MM.1S (cell line): ENCODE data around the gene MTFR2.

ENCODE experiments used
- DNase-seq: peaks from one replicate; pipeline ENCODE4 v3.0.0-alpha.2; 2015
- H2AFZ ChIP-seq: fragments of 300-600 bp; sonication (generic); 2 replicates; pipeline ENCODE4 v1.6.0; 2016; ENCODE audit warnings: antibody characterized with exemption, low read length
- H3F3A ChIP-seq: fragments of 300-600 bp; sonication (generic); 2 replicates; pipeline ENCODE4 v1.6.1; 2016; ENCODE audit warnings: mild to moderate bottlenecking, antibody characterized with exemption, low read length, moderate library complexity, mixed read lengths; ENCODE audit not compliant: insufficient read depth
- H3K27ac ChIP-seq: fragments of 300-600 bp; sonication (generic); 2 replicates; pipeline ENCODE4 v1.5.1; 2016; ENCODE audit warnings: mild to moderate bottlenecking, low read length
- H3K27me3 ChIP-seq: fragments of 300-600 bp; sonication (generic); replicated peaks from 2 replicates; pipeline ENCODE4 v1.6.0; 2016; ENCODE audit warnings: low read length; ENCODE audit not compliant: insufficient read depth
- H3K36me3 ChIP-seq: fragments of 300-600 bp; sonication (generic); replicated peaks from 2 replicates; pipeline ENCODE4 v1.6.1; 2016; ENCODE audit warnings: mild to moderate bottlenecking, low read length, mixed read lengths; ENCODE audit not compliant: insufficient read depth
- H3K4me1 ChIP-seq: fragments of 300-600 bp; sonication (generic); 2 replicates; pipeline ENCODE4 v1.6.1; 2016; ENCODE audit warnings: low read length, mixed read lengths
- H3K4me2 ChIP-seq: fragments of 300-600 bp; sonication (generic); 2 replicates; pipeline ENCODE4 v1.6.0; 2016; ENCODE audit warnings: low read depth, low read length
- H3K4me3 ChIP-seq: fragments of 300-600 bp; sonication (generic); 2 replicates; pipeline ENCODE4 v1.5.1; 2016; ENCODE audit warnings: low read length, mixed read lengths
- H3K79me2 ChIP-seq: fragments of 300-600 bp; sonication (generic); 2 replicates; pipeline ENCODE4 v1.6.1; 2016; ENCODE audit warnings: mixed run types, low read length, mixed read lengths
- H3K9ac ChIP-seq: fragments of 300-600 bp; sonication (generic); 2 replicates; pipeline ENCODE4 v1.6.1; 2016; ENCODE audit warnings: low read length, mixed read lengths
- H3K9me2 ChIP-seq: fragments of 300-600 bp; sonication (generic); replicated peaks from 2 replicates; pipeline ENCODE4 v1.6.1; 2016; ENCODE audit warnings: mild to moderate bottlenecking, low read length, mixed read lengths; ENCODE audit not compliant: insufficient read depth
- H3K9me3 ChIP-seq: fragments of 300-600 bp; sonication (generic); replicated peaks from 2 replicates; pipeline ENCODE4 v1.6.1; 2016; ENCODE audit warnings: mild to moderate bottlenecking, low read length, mixed read lengths; ENCODE audit not compliant: insufficient read depth
- H4K20me1 ChIP-seq: fragments of 300-600 bp; sonication (generic); 2 replicates; pipeline ENCODE4 v1.6.1; 2016; ENCODE audit warnings: mild to moderate bottlenecking, low read length, moderate library complexity, mixed read lengths; ENCODE audit not compliant: insufficient read depth
- CTCF ChIP-seq: fragments of 300-600 bp; sonication (generic); IDR thresholded peaks from 2 replicates; pipeline ENCODE4 v1.5.1; 2016; ENCODE audit warnings: antibody characterized with exemption, low read length, mixed read lengths
- EZH2 ChIP-seq: fragments of 300-600 bp; sonication (generic); optimal IDR thresholded peaks from 2 replicates; pipeline ENCODE3; 2017; ENCODE audit warnings: low read depth, mild to moderate bottlenecking, antibody characterized with exemption, low read length, mixed read lengths
- EZH2phosphoT487 ChIP-seq: fragments of 300-600 bp; sonication (generic); IDR thresholded peaks from 2 replicates; pipeline ENCODE4 v1.6.1; 2018; ENCODE audit warnings: antibody characterized with exemption, low read length

The MTFR2 gene

GRCh38 chr6:136249811-136250685, at the start of gene MTFR2:
Gene MTFR2, minus strand, starts transcription at chr6:136250311. Its CDS starts 1,212 bp downstream, at chr6:136249099.
- Histone ChIP-seq H3K27me3 (no peaks in the 10 kb centered on the region), H3K79me2 (peaks cover 33% of the 10 kb centered on the region), H4K20me1 (no peaks in the 10 kb centered on the region), H2AFZ (peak within 1 kb of the TSS; percentile 94), H3K4me3 (peak within 1 kb of the TSS; percentile 99), H3K4me2 (peak within 1 kb of the TSS; percentile 89), H3K27ac (peak within 1 kb of the TSS; percentile 40; the same call in 1 of the 2 replicates), H3K36me3 (no peaks in the 10 kb centered on the region), H3K4me1 (peaks cover 5% of the 10 kb centered on the region; the same call in 1 of the 2 replicates), H3K9ac (peak within 1 kb of the TSS; percentile 77), H3K9me3 (no peaks in the 10 kb centered on the region), H3K9me2 (no peaks in the 10 kb centered on the region), H3F3A (peaks cover 14% of the 10 kb centered on the region)
- peak; percentile 99 for DNase-seq
- no peak for TF ChIP-seq CTCF

- no peaks in the 10 kb centered on the region for H3K79me2 ChIP-seq
- H3F3A ChIP-seq = peaks cover 15% of the 10 kb centered on the region
- no peaks in the 10 kb centered on the region for H3K9me3 ChIP-seq
- DNase-seq = no peak
- no peak overlapping the region for H3K9ac ChIP-seq
- no peaks in the 10 kb centered on the region for H4K20me1 ChIP-seq
- H2AFZ ChIP-seq = no peak overlapping the region
- H3K27me3 ChIP-seq = no peaks in the 10 kb centered on the region
- TF ChIP-seq CTCF = no peak
- TF ChIP-seq EZH2phosphoT487 = no peak
- TF ChIP-seq EZH2 = no peak
- H3K9me2 ChIP-seq = no peaks in the 10 kb centered on the region
- no peak overlapping the region for H3K4me3 ChIP-seq
- no peak overlapping the region for H3K27ac ChIP-seq
- H3K4me1 ChIP-seq = peaks cover 8% of the 10 kb centered on the region
- no peaks in the 10 kb centered on the region for H3K36me3 ChIP-seq
- no peak overlapping the region for H3K4me2 ChIP-seq
These were observed 44.5 kb upstream of the MTFR2 start for GRCh38 chr6:136294621-136295020.

GRCh38 chr6:136290410-136291010, 40.4 kb upstream of the MTFR2 start:
- peak overlapping the region; percentile 85 for H2AFZ ChIP-seq
- H3K79me2 ChIP-seq = peaks cover 41% of the 10 kb centered on the region

More at GRCh38 chr6:136290410-136291010, 40.4 kb upstream of the MTFR2 start:
- TF ChIP-seq EZH2phosphoT487 = no peak
- Histone ChIP-seq H3K36me3 (no peaks in the 10 kb centered on the region), H4K20me1 (peaks cover 36% of the 10 kb centered on the region), H3K4me3 (peak overlapping the region; percentile 98), H3K9me2 (no peaks in the 10 kb centered on the region), H3K9ac (peak overlapping the region; percentile 98), H3K4me2 (peak overlapping the region; percentile 93), H3K9me3 (no peaks in the 10 kb centered on the region), H3K27ac (peak overlapping the region; percentile 97), H3K4me1 (peaks cover 18% of the 10 kb centered on the region), H3F3A (peaks cover 19% of the 10 kb centered on the region), H3K27me3 (no peaks in the 10 kb centered on the region)
- DNase-seq = peak; percentile 76
